Astrocyte of the cerebellum (primary cell): ENCODE data around the gene KLK4.
"Not testable (repeated sequence)": the region's sequence is repeated elsewhere in the genome, so short reads cannot be mapped to it uniquely, and the experiment has no call there.

ENCODE experiments used
- DNase-seq: peaks from one replicate; pipeline ENCODE4 v3.0.0-alpha.2; 2011; ENCODE audit warnings: low read depth
- H3K4me3 ChIP-seq: 2 replicates; pipeline ENCODE4 v1.5.1; 2011; ENCODE audit warnings: mild to moderate bottlenecking, low read depth, low read length, moderate library complexity
- CTCF ChIP-seq: IDR thresholded peaks from 2 replicates; pipeline ENCODE4 v1.5.1; 2012; ENCODE audit warnings: low read length, low read depth, moderate library complexity, mild to moderate bottlenecking; ENCODE audit errors: missing control alignments
- in situ Hi-C: cut with HindIII; loops from 2 replicates; pipeline ENCODE4 v1.10.0; 2017; ENCODE audit warnings: low sequenced_read_pairs

Gene KLK4

GRCh38 chr19:50897612-50898011, 13.6 kb downstream of the KLK4 start:
- in situ Hi-C loops, result no loop called here
- no peak for DNase-seq
- TF ChIP-seq CTCF, result no peak
- no peak overlapping the region for H3K4me3 ChIP-seq

- TF ChIP-seq CTCF, result no peak
- in situ Hi-C loops, result no loop called here
- no peak for DNase-seq
These were observed 14.0 kb downstream of the KLK4 start for GRCh38 chr19:50897191-50897607.

GRCh38 chr19:50896591-50897190, 14.5 kb downstream of the KLK4 start:
- TF ChIP-seq CTCF, result no peak
- DNase-seq, result no peak
- in situ Hi-C loops, result no loop called here
- no peak overlapping the region for H3K4me3 ChIP-seq

More at GRCh38 chr19:50897191-50897607, 14.0 kb downstream of the KLK4 start:
- no peak overlapping the region for H3K4me3 ChIP-seq

- H3K4me3 ChIP-seq, in situ Hi-C loops, DNase-seq: not testable (repeated sequence)
These were observed 15.1 kb downstream of the KLK4 start for GRCh38 chr19:50896089-50896590.

GRCh38 chr19:50894478-50895356, 16.5 kb downstream of the KLK4 start:
- no peak for DNase-seq
- no peak overlapping the region for H3K4me3 ChIP-seq
- in situ Hi-C loops, result no loop called here
- TF ChIP-seq CTCF, result no peak

- no peak overlapping the region for H3K4me3 ChIP-seq
- in situ Hi-C loops, result no loop called here
- DNase-seq, result no peak
- TF ChIP-seq CTCF, result no peak
These were observed 18.0 kb downstream of the KLK4 start for GRCh38 chr19:50893047-50893736.

GRCh38 chr19:50891253-50891625, 20.0 kb downstream of the KLK4 start:
- no peak for DNase-seq
- TF ChIP-seq CTCF, result no peak
- in situ Hi-C loops, result no loop called here
- no peak overlapping the region for H3K4me3 ChIP-seq
